HepG2 (cell line): ENCODE data around the gene CARD19. TPM values are rescaled to one million over a fixed set of nuclear protein-coding genes. Genes with fewer than 3 reads are reported as not detected.

Experiments
- ATAC-seq: fragments of 200-7000 bp; cut with Tn5 transposase; 3 replicates; pipeline ENCODE4 v1.9.1; 2020; ENCODE audit warnings: mild to moderate bottlenecking, moderate library complexity
- BruUV-seq: library from RNA; stranded (reverse); fragments of 400-500 nt; replicated peaks from 2 replicates; lab custom pipeline; 2021; lab: Mats Ljungman, UMichigan
- CTCF ChIA-PET: fragments of 300-600 bp; formaldehyde crosslinking; extraction: SDS; loops from one replicate; lab custom pipeline; 2021; ENCODE audit warnings: low total read pairs, inconsistent platforms, low intra/inter-chr PET ratio; lab: Yijun Ruan, JAX
- POLR2A ChIA-PET: fragments of 350-600 bp; sonication (Branson Sonifier 250); formaldehyde crosslinking; loops from one replicate; lab custom pipeline; 2020; ENCODE audit warnings: antibody characterized with exemption, inconsistent platforms; lab: Yijun Ruan, JAX
- DNase-seq: peaks from one replicate; pipeline ENCODE4 v3.0.0-alpha.2; 2015; ENCODE audit warnings: low spot score
- FAIRE-seq: peaks from 3 replicates; lab custom pipeline; 2011; peaks lifted over from hg19 to GRCh38; lab: Jason Lieb, UNC
- H2AFZ ChIP-seq: one replicate; pipeline ENCODE4 v1.6.1; 2011; ENCODE audit warnings: low read length, inconsistent platforms
- H3K27ac ChIP-seq: fragments of 300-600 bp; 3 replicates; pipeline ENCODE4 v1.8.0; 2011; ENCODE audit warnings: mixed run types, mild to moderate bottlenecking, mixed read lengths, low read length, inconsistent platforms; ENCODE audit not compliant: insufficient read depth; ENCODE audit errors: extremely low read length
- H3K27me3 ChIP-seq, 2 experiments: fragments of 200-600 bp in 1 of 2; 2 replicates in 1 of 2; 3 replicates in 1 of 2; pipeline versions ENCODE4 v1.6.0 to v1.8.0; 2011; ENCODE audit warnings: low read length in 2 of 2, mild to moderate bottlenecking in 2 of 2, moderate library complexity in 2 of 2, inconsistent platforms in 1 of 2; ENCODE audit not compliant: insufficient read depth in 2 of 2, control insufficient read depth in 1 of 2
- H3K36me3 ChIP-seq, 2 experiments: fragments of 200-600 bp in 1 of 2; replicated peaks in 1 of 2; 2 replicates in 1 of 2; 3 replicates in 1 of 2; pipeline versions ENCODE4 v1.5.1 to v1.8.0; 2011; ENCODE audit warnings: low read length in 2 of 2, inconsistent platforms in 1 of 2; ENCODE audit not compliant: insufficient read depth in 2 of 2, control insufficient read depth in 1 of 2
- H3K4me1 ChIP-seq: 2 replicates; pipeline ENCODE4 v1.5.1; 2012; ENCODE audit warnings: low read length, inconsistent platforms; ENCODE audit not compliant: insufficient read depth
- H3K4me2 ChIP-seq: 2 replicates; pipeline ENCODE4 v1.6.0; 2011; ENCODE audit warnings: low read depth, low read length, inconsistent platforms
- H3K4me3 ChIP-seq, 3 experiments: fragments of 200-600 bp in 1 of 3; sonication (generic), shearing (Covaris generic) in 1 of 3; replicated peaks in 1 of 3; 2 replicates each; pipeline ENCODE4 v1.5.1; 2011 to 2016; ENCODE audit warnings: low read length in 3 of 3, inconsistent platforms in 2 of 3, low read depth in 2 of 3, mild to moderate bottlenecking in 2 of 3, control low read depth in 1 of 3, mixed read lengths in 1 of 3; ENCODE audit not compliant: insufficient read depth in 1 of 3
- H3K79me2 ChIP-seq: one replicate; pipeline ENCODE4 v1.6.1; 2011; ENCODE audit warnings: low read length, inconsistent platforms; ENCODE audit not compliant: insufficient read depth
- H3K9ac ChIP-seq: 2 replicates; pipeline ENCODE4 v1.6.0; 2011; ENCODE audit warnings: mild to moderate bottlenecking, low read depth, low read length, inconsistent platforms; ENCODE audit not compliant: insufficient read depth
- H3K9me3 ChIP-seq: 2 replicates; pipeline ENCODE4 v1.5.1; 2012; ENCODE audit warnings: mild to moderate bottlenecking, low read length
- H4K20me1 ChIP-seq: 2 replicates; pipeline ENCODE4 v1.6.0; 2011; ENCODE audit warnings: inconsistent platforms, mild to moderate bottlenecking, low read length, moderate library complexity; ENCODE audit not compliant: insufficient read depth
- AGO1 ChIP-seq: fragments of 200-400 bp; formaldehyde crosslinking; IDR thresholded peaks from 2 replicates; pipeline ENCODE4 v1.6.1; 2017; ENCODE audit warnings: mild to moderate bottlenecking, low read depth, low read length, moderate library complexity; ENCODE audit not compliant: poor library complexity, severe bottlenecking
- BRF2 ChIP-seq: sonication (generic); formaldehyde crosslinking; IDR thresholded peaks from 2 replicates; pipeline ENCODE4 v1.8.1; 2022; ENCODE audit warnings: mild to moderate bottlenecking, missing genetic modification reagents
- DR1 ChIP-seq: sonication (generic); formaldehyde crosslinking; IDR thresholded peaks from 2 replicates; pipeline ENCODE4 v1.8.0; 2021; ENCODE audit warnings: mild to moderate bottlenecking, missing genetic modification reagents, inconsistent platforms
- FOSL2 ChIP-seq: sonication (generic); formaldehyde crosslinking; IDR thresholded peaks from 2 replicates; pipeline ENCODE4 v1.4.0; 2020; ENCODE audit warnings: missing genetic modification reagents
- MEIS2 ChIP-seq: sonication (generic); formaldehyde crosslinking; IDR thresholded peaks from 2 replicates; pipeline ENCODE4 v1.9.0; 2021; ENCODE audit warnings: mild to moderate bottlenecking, missing genetic modification reagents
- MIER2 ChIP-seq: IDR thresholded peaks from 2 replicates; pipeline ENCODE4 v1.6.1; 2016; ENCODE audit warnings: missing biosample characterization, missing genetic modification reagents
- MXI1 ChIP-seq: IDR thresholded peaks from 3 replicates; pipeline ENCODE4 v1.6.1; 2012; ENCODE audit warnings: low read depth, low read length, inconsistent platforms, borderline replicate concordance
- NR2F1 ChIP-seq, 2 experiments: fragments of 450-650 bp in 1 of 2; formaldehyde crosslinking in 1 of 2; IDR thresholded peaks; 2 replicates each; pipeline versions ENCODE4 v1.5.0 to v1.6.1; 2016 to 2020; ENCODE audit warnings: mild to moderate bottlenecking in 1 of 2, missing compliant biosample characterization in 1 of 2, missing genetic modification reagents in 1 of 2, moderate library complexity in 1 of 2
- NR2F6 ChIP-seq, 2 experiments: IDR thresholded peaks; 2 replicates each; pipeline ENCODE4 v1.6.1; 2016; ENCODE audit warnings: antibody characterized with exemption in 1 of 2, mild to moderate bottlenecking in 1 of 2
- POLR2G ChIP-seq: fragments of 200-400 bp; formaldehyde crosslinking; IDR thresholded peaks from 2 replicates; pipeline ENCODE4 v1.6.1; 2018; ENCODE audit warnings: mild to moderate bottlenecking, low read depth, low read length, moderate library complexity
- RARA ChIP-seq: IDR thresholded peaks from 2 replicates; pipeline ENCODE4 v1.6.1; 2016; ENCODE audit warnings: missing genetic modification reagents, missing compliant biosample characterization
- SETDB1 ChIP-seq: sonication (generic); formaldehyde crosslinking; IDR thresholded peaks from 2 replicates; pipeline ENCODE4 v1.5.1; 2020; ENCODE audit warnings: missing genetic modification reagents, mild to moderate bottlenecking, borderline replicate concordance
- SPEN ChIP-seq: sonication (generic); formaldehyde crosslinking; IDR thresholded peaks from 2 replicates; pipeline ENCODE4 v1.5.1; 2020; ENCODE audit warnings: low read depth, mild to moderate bottlenecking, missing genetic modification reagents
- TEAD3 ChIP-seq: optimal IDR thresholded peaks from 2 replicates; pipeline ENCODE3; 2016; ENCODE audit warnings: borderline replicate concordance
- TRIM24 ChIP-seq: sonication (generic); formaldehyde crosslinking; IDR thresholded peaks from 2 replicates; pipeline ENCODE4 v1.8.0; 2022; ENCODE audit warnings: mild to moderate bottlenecking, missing genetic modification reagents
- ZBTB1 ChIP-seq: sonication (generic); formaldehyde crosslinking; IDR thresholded peaks from 2 replicates; pipeline ENCODE4 v1.4.0; 2020; ENCODE audit warnings: missing genetic modification reagents, borderline replicate concordance
- ZBTB20 ChIP-seq: sonication (generic); formaldehyde crosslinking; IDR thresholded peaks from 2 replicates; pipeline ENCODE4 v1.8.1; 2023; ENCODE audit warnings: missing genetic modification reagents, low read depth, mild to moderate bottlenecking, borderline replicate concordance
- ZBTB49 ChIP-seq: sonication (generic); formaldehyde crosslinking; IDR thresholded peaks from 2 replicates; pipeline ENCODE4 v1.4.0; 2020; ENCODE audit warnings: missing genetic modification reagents, borderline replicate concordance
- ZNF10 ChIP-seq: sonication (generic); formaldehyde crosslinking; IDR thresholded peaks from 2 replicates; pipeline ENCODE4 v1.4.0; 2020; ENCODE audit warnings: mild to moderate bottlenecking, low read depth, missing genetic modification reagents, borderline replicate concordance
- ZNF20 ChIP-seq: sonication (generic); formaldehyde crosslinking; IDR thresholded peaks from 2 replicates; pipeline ENCODE4 v1.4.0; 2020; ENCODE audit warnings: mild to moderate bottlenecking, moderate library complexity, missing genetic modification reagents
- ZNF24 ChIP-seq: fragments of 450-650 bp; IDR thresholded peaks from 2 replicates; pipeline ENCODE4 v1.6.1; 2017; ENCODE audit warnings: antibody characterized with exemption, mild to moderate bottlenecking
- WGBS: methylation state at CpG from one replicate; pipeline ENCODE4 v1.1.6; 2017; ENCODE audit warnings: low lambda C conversion rate; 5-methylcytosine and 5-hydroxymethylcytosine counted together
- in situ Hi-C: cut with HindIII; loops from 2 replicates; pipeline ENCODE4 v1.10.0; 2017; ENCODE audit warnings: low pct_unique_long_range_greater_than_20kb; ENCODE audit not compliant: extremely low pct_ligation_motif_present
- intact Hi-C: fragments of 100-400 bp; cut with micrococcal nuclease; formaldehyde crosslinking; loops from one replicate; pipeline ENCODE4 v1.10.0; 2022; ENCODE audit not compliant: unreplicated experiment
- polyA plus RNA-seq, 8 experiments: library from polyadenylated mRNA; depleted of rRNA in 3 of 8; stranded (reverse) in 7 of 8; unstranded in 1 of 8; fragments of >200 nt; fragmentation: Illumina TruSeq in 4 of 8; extraction: Trizol in 4 of 8; gene quantifications; 2 replicates each; pipeline versions ENCODE4 v1.2.1 to v1.2.3, GENCODE V29; 2011 to 2016; ENCODE audit warnings: low read depth in 4 of 8, missing spikeins in 1 of 8, mixed read lengths in 1 of 8; ENCODE audit not compliant: insufficient read depth in 1 of 8
- total RNA-seq, 5 experiments: library from RNA; depleted of rRNA; stranded (reverse); fragments of >200 nt; fragmentation: Illumina TruSeq; extraction: Trizol; gene quantifications; 2 replicates each; pipeline ENCODE4 v1.2.3, GENCODE V29; 2016; ENCODE audit warnings: low read depth in 1 of 5

CARD19 gene
- total and polyA plus RNA-seq, 2 of the 13 experiments (the other 11 are each of a cell fraction or from before 2014, with no cell fraction given) = 18.4 to 47.2 TPM

DNA sequence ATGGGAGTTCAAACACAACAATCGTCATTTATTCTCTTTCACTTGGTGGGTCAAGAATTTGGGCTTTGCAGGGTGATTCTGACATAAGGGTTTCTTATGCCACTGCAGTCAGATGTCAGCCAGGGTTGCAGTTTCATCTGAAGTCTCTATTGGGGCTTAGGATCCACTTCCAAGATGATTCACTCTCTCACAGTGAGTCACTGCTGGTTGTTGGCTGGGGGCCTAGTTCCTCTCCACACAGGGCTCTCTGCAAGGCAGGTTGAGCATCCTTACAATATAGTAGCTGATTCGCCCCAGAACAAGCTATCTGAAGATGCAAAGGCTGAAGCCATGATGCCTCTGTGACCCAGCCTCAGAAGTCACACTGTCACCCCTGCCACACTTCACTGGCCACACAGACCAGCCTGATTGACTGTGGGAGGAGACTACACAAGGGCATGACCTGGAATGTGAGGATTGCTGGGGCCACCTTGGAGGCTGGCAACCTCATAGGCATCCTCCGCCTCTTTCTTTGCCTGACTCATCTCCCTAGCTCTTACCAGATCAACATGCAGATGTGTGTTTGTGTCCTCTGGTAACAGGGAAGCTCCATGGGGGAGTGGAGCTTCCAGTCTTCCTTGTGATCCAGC is 4.5 kb upstream of the CARD19 start:
- H4K20me1 ChIP-seq = no peaks in the 10 kb centered on the region
- no peak overlapping the region for H3K4me3 ChIP-seq
- ChIA-PET POLR2A (no interaction called here), CTCF (no interaction called here)
- in situ Hi-C loops = no loop called here
- 15% methylated on average over 2 of the region's 3 CpGs for WGBS
- no peaks in the 10 kb centered on the region for H3K36me3 ChIP-seq
- ATAC-seq (no peak), DNase-seq (peak; percentile 50), FAIRE-seq (no peak)
- H2AFZ ChIP-seq = no peak overlapping the region
- intact Hi-C loops = loop anchor here (1.0 kb wide), 1 partner anchor 30 kb away; no protein-coding TSS in a partner anchor
- BruUV-seq = no TSS peak
- H3K4me2 ChIP-seq = no peak overlapping the region
- no peak overlapping the region for H3K27ac ChIP-seq
- no peak overlapping the region for H3K9ac ChIP-seq
- H3K9me3 ChIP-seq = no peaks in the 10 kb centered on the region
- peaks cover 1% of the 10 kb centered on the region for H3K79me2 ChIP-seq
- peaks cover 60% of the 10 kb centered on the region for H3K4me1 ChIP-seq
- peaks cover 1 to 5% of the 10 kb centered on the region in 2 experiments; a peak in 2 of 5 replicates for H3K27me3 ChIP-seq
- no peak for TF ChIP-seq TRIM24
- no peak for TF ChIP-seq ZNF20 (CRISPR knock-in tag)
- no peak for TF ChIP-seq MXI1
- peak; percentile 53 for TF ChIP-seq RARA (CRISPR knock-in tag)
- no peak for TF ChIP-seq BRF2 (CRISPR knock-in tag)
- TF ChIP-seq MEIS2 (CRISPR knock-in tag) = no peak
- peak; percentile 81 for TF ChIP-seq TEAD3 (CRISPR knock-in tag)
- TF ChIP-seq SPEN (CRISPR knock-in tag) = no peak
- no peak for TF ChIP-seq DR1 (CRISPR knock-in tag)
- no peak for TF ChIP-seq SETDB1 (CRISPR knock-in tag)
- no peak for TF ChIP-seq MIER2 (CRISPR knock-in tag)
- TF ChIP-seq AGO1 = no peak
- TF ChIP-seq ZBTB1 (CRISPR knock-in tag) = no peak
- no peak for TF ChIP-seq ZBTB20
- no peak for TF ChIP-seq ZNF24
- peak; percentile 32; the same call in 1 of the 2 replicates for TF ChIP-seq NR2F6 (IDR thresholded peaks at IDR 0.05)
- peak; percentile 46; the same call in 1 of the 2 replicates for TF ChIP-seq NR2F6 (CRISPR knock-in tag; IDR thresholded peaks at IDR 0.05)
- TF ChIP-seq FOSL2 = peak; percentile 85
- no peak for TF ChIP-seq ZBTB49 (CRISPR knock-in tag)
- TF ChIP-seq ZNF10 (CRISPR knock-in tag) = no peak
- TF ChIP-seq NR2F1 (CRISPR knock-in tag; IDR thresholded peaks at IDR 0.05) = peak in 1 of 2 experiments; percentile 45; a peak in 2 of 4 replicates
- TF ChIP-seq POLR2G = no peak
